Activated naive CD4-positive, alpha-beta T cell treated with anti-CD3 and anti-CD28 coated beads, Interleukin-2, amount 50 U/mL, for 16 hours (primary cell): ENCODE results near the gene OR7A10.
"Not testable (repeated sequence)": the region's sequence is repeated elsewhere in the genome, so short reads cannot be mapped to it uniquely, and the experiment has no call there.

Source experiments
- DNase-seq: peaks from one replicate; pipeline ENCODE4 v3.0.0-alpha.2; 2020

Gene OR7A10

GRCh38 chr19:14792250-14792649, 56.5 kb downstream of the OR7A10 start:
- DNase-seq: not testable (repeated sequence)
